Ovary (tissue), 9 donors: ENCODE data around the gene FKBP1B. TPM values are rescaled to one million over a fixed set of nuclear protein-coding genes. Genes with fewer than 3 reads are reported as not detected.

ENCODE experiments used
- DNase-seq, 5 donors: peaks; one replicate each; pipeline ENCODE4 v3.0.0-alpha.2; 2019 to 2020
- H3K27ac ChIP-seq, 2 donors: fragments of 200-600 bp; one replicate each; pipeline versions ENCODE4 v1.5.1 to v1.8.0; 2019 to 2022
- H3K27me3 ChIP-seq: fragments of 200-600 bp; one replicate; pipeline ENCODE4 v1.8.0; 2022
- H3K36me3 ChIP-seq: fragments of 200-600 bp; sonication (generic); one replicate; pipeline ENCODE4 v1.5.1; 2019
- H3K4me1 ChIP-seq: one replicate; pipeline ENCODE4 v1.8.1; 2013; ENCODE audit warnings: mild to moderate bottlenecking, moderate library complexity; ENCODE audit not compliant: insufficient read depth
- H3K4me3 ChIP-seq: fragments of 200-600 bp; sonication (generic); one replicate; pipeline ENCODE4 v1.5.1; 2017
- H3K9me3 ChIP-seq, 2 donors: fragments of 200-600 bp in 1 of 2; sonication (generic) in 1 of 2; one replicate each; pipeline versions ENCODE4 v1.5.1 to v1.8.1; 2013 to 2019; ENCODE audit warnings: mild to moderate bottlenecking in 1 of 2, moderate library complexity in 1 of 2
- EP300 ChIP-seq: sonication (generic); formaldehyde crosslinking; IDR thresholded peaks from one replicate; pipeline ENCODE4 v1.6.1; 2017; ENCODE audit warnings: antibody characterized with exemption
- POLR2A ChIP-seq: fragments of 450-650 bp; IDR thresholded peaks from one replicate; pipeline ENCODE4 v1.6.1; 2017; ENCODE audit warnings: antibody characterized with exemption, mild to moderate bottlenecking, moderate library complexity
- WGBS, 3 donors: extraction: QIAGEN DNeasy Blood & Tissue Kit in 1 of 3; methylation state at CpG; one replicate each; pipeline versions ENCODE4 v1.1.5 to v1.1.7; 2013 to 2017; 5-methylcytosine and 5-hydroxymethylcytosine counted together
- intact Hi-C, 4 donors: fragments of 100-400 bp; cut with DNase I; formaldehyde crosslinking; loops; one replicate each; pipeline versions ENCODE4 v1.11.0 to v1.15.1; 2022 to 2023
- polyA plus RNA-seq, 2 donors: library from polyadenylated mRNA; stranded (reverse); fragments of 200-250 nt in 1 of 2; fragments of 350-450 nt in 1 of 2; fragmentation: Illumina TruSeq in 1 of 2; extraction: RNeasy Lipid Tissue Mini Kit (QIAGEN cat#74804) in 1 of 2; gene quantifications; one replicate each; pipeline ENCODE4 v1.2.3, GENCODE V29; 2013 to 2014
- total RNA-seq, 7 donors: library from RNA; depleted of rRNA in 2 of 7; stranded (reverse); fragments of >200 nt in 2 of 7; fragmentation: NEBNext Ultra II Directional in 3 of 7; extraction: Animal tissue kit (Norgen Biotek cat#: 25700) in 3 of 7; gene quantifications; one replicate each; pipeline versions ENCODE4 v1.1.0 to v1.2.4, GENCODE V29; 2016 to 2023
- TF ChIP-seq, protein P1 (sequence below), 3 donors: fragments of 450-650 bp in 2 of 3; fragments of 200-600 bp in 1 of 3; IDR thresholded peaks; one replicate each; pipeline versions ENCODE4 v1.5.1 to v1.8.0; 2016 to 2022; ENCODE audit warnings: antibody characterized with exemption in 3 of 3, mild to moderate bottlenecking in 1 of 3
- donor health status: DM: no; HTN: no; CAD: no; lungs with moderate emphysema.
- donor health status: DM: no; HTN: no; CAD: no.
- donor health status: Bipolar disorder and iron deficiency.
- donor health status: DM: yes; HTN: yes; CAD: no.
- donor health status: DM: no; HTN: no; CAD: no.
- donor health status: DM: yes; HTN: yes; CAD: no.

FKBP1B gene
- total and polyA plus RNA-seq, 9 donors, result 3.9 to 11.0 (median 5.7) TPM

DNA sequence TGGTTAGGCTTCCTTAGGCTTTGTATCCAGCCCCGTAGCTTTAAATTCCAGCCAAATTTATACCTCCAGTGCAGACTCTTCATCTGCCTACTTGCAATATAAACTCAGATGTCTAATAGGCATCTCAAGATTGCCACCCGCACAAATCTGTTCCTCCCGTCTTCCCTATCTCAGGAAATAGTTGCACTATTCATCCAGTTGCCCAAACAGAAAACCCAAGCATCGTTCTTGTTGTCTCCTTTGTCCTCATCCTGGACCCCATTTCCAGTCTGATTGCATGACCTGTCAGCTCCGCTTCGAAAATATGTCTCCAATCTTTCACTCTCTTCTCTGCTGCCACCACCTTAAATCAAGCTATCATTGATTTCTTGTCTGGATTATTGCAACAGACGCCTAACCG, 2.3 kb downstream of the FKBP1B start:
- WGBS, 3 donors, result 81 to 88% (median 82%) methylated on average over 8 of the region's 8 CpGs
- TF ChIP-seq EP300, result no peak
- TF ChIP-seq, protein P1, sequence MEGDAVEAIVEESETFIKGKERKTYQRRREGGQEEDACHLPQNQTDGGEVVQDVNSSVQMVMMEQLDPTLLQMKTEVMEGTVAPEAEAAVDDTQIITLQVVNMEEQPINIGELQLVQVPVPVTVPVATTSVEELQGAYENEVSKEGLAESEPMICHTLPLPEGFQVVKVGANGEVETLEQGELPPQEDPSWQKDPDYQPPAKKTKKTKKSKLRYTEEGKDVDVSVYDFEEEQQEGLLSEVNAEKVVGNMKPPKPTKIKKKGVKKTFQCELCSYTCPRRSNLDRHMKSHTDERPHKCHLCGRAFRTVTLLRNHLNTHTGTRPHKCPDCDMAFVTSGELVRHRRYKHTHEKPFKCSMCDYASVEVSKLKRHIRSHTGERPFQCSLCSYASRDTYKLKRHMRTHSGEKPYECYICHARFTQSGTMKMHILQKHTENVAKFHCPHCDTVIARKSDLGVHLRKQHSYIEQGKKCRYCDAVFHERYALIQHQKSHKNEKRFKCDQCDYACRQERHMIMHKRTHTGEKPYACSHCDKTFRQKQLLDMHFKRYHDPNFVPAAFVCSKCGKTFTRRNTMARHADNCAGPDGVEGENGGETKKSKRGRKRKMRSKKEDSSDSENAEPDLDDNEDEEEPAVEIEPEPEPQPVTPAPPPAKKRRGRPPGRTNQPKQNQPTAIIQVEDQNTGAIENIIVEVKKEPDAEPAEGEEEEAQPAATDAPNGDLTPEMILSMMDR (IDR thresholded peaks at IDR 0.05), result no peak
- no peak for TF ChIP-seq POLR2A
- Histone ChIP-seq H3K36me3 (no peaks in the 10 kb centered on the region), H3K9me3 (no peaks in the 10 kb centered on the region), H3K4me3 (no peak overlapping the region), H3K4me1 (peaks cover 4% of the 10 kb centered on the region), H3K27ac (no peak overlapping the region), H3K27me3 (no peaks in the 10 kb centered on the region)
- no peak for DNase-seq
- intact Hi-C loops, result no loop called here

DNA sequence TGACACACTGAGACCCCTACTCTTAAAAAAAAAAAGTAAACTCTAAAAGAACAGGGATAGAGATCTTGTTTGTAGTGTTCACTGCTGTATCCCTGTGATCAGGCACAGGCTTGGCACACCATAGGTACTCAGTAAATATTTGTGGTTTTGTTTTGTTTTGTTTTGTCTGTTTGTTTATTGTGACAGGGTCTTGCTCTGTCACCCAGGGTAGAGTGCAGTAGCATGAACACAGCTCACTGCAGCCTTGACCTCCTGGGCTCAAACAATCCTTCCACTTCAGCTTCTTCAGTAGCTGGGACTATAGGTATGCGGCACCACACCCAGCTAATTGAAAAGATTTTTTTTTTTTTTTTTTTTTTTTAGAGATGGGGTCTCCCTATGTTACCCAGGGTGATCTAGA, 3.4 kb downstream of the FKBP1B start:
- Histone ChIP-seq H3K27ac (no peak overlapping the region), H3K27me3 (no peaks in the 10 kb centered on the region), H3K4me1 (peaks cover 3% of the 10 kb centered on the region), H3K4me3 (no peak overlapping the region), H3K36me3 (no peaks in the 10 kb centered on the region), H3K9me3 (no peaks in the 10 kb centered on the region)
- DNase-seq, result no peak
- WGBS, 3 donors, result 87 to 97% (median 90%) methylated on average over 1 of the region's 1 CpG
- TF ChIP-seq POLR2A (no peak), EP300 (no peak)
- TF ChIP-seq, protein P1 (IDR thresholded peaks at IDR 0.05), result no peak
- intact Hi-C loops, result no loop called here

DNA sequence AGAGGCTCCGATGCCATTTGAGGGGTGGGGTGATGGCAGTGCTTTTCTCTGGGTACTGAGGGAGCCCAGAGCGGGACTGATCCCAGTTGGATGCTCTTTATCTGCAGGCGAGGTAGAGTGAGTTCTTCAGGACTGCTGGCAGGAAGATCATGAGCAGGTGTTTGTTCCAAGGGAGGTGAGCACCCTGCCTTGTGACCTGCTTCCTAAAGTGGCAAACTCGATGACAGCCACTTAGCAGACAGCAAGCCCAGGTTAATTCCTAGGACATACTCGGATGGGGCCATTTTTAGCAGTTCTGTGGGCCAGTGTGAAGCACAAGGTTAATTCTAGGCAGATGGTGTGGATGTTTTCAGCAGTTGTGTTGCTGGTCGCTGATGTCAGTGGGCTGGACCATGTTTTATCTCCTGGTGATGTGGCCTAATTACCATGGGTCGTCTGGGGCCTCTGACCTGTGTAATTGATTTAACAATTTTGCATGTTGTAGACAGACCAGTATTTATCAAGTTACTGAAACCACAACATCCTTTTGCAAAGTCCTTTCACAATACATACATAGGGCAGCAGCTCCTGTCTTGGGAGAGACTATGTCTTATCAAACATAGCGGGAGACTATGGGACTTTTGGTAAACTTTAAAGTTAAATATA, 4.9 kb downstream of the FKBP1B start:
- Histone ChIP-seq H3K4me1 (no peaks in the 10 kb centered on the region), H3K4me3 (no peak overlapping the region), H3K9me3 (no peaks in the 10 kb centered on the region), H3K27ac (no peak overlapping the region), H3K27me3 (no peaks in the 10 kb centered on the region), H3K36me3 (no peaks in the 10 kb centered on the region)
- DNase-seq, result no peak
- TF ChIP-seq, protein P1 (IDR thresholded peaks at IDR 0.05), result no peak
- no peak for TF ChIP-seq EP300
- TF ChIP-seq POLR2A, result no peak
- 74 to 84% (median 82%) methylated on average over 8 of the region's 8 CpGs for WGBS, 3 donors
- intact Hi-C loops, result no loop called here

DNA sequence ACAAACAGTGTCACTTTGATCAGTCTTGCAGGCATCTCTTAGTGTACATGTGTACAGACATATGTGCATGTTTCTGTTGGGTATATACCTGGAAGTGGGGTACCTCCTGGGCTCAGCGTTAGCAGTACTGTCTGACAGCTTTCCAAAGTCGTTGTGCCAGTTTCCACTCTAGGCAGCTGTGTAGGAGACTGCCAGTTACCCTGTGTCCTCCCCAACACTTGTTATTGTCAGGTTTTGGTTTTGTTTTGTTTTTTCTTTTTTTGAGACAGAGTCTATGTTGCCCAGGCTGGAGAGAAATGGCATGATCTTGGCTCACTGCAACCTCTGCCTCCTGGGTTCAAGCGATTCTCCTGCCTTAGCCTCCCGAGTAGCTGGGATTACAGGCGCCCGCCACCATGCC, 6.2 kb downstream of the FKBP1B start:
- H3K27ac ChIP-seq, result no peak overlapping the region
- H3K9me3 ChIP-seq, result no peaks in the 10 kb centered on the region
- intact Hi-C loops, result no loop called here
- no peaks in the 10 kb centered on the region for H3K4me1 ChIP-seq
- no peaks in the 10 kb centered on the region for H3K36me3 ChIP-seq
- TF ChIP-seq POLR2A (no peak), EP300 (no peak)
- TF ChIP-seq, protein P1 (IDR thresholded peaks at IDR 0.05), result no peak
- no peaks in the 10 kb centered on the region for H3K27me3 ChIP-seq
- DNase-seq, result no peak
- 84 to 96% (median 95%) methylated on average over 6 of the region's 6 CpGs for WGBS, 3 donors
- no peak overlapping the region for H3K4me3 ChIP-seq
